GM21619 (cell line): ENCODE measurements around the gene JAZF1.

Experiments
- ATAC-seq: cut with Tn5 transposase; IDR thresholded peaks from one replicate; pipeline ENCODE4 v1.9.1; 2021; ENCODE audit not compliant: unreplicated experiment

The JAZF1 gene

GRCh38 chr7:28192786-28193585, 12.4 kb upstream of the JAZF1 start:
- ATAC-seq, result no peak

GRCh38 chr7:28191751-28192150, 11.2 kb upstream of the JAZF1 start:
- ATAC-seq, result no peak

- no peak for ATAC-seq
These were observed 10.6 kb upstream of the JAZF1 start for GRCh38 chr7:28191184-28191583.

GRCh38 chr7:28190077-28190710, 9.6 kb upstream of the JAZF1 start:
- no peak for ATAC-seq

DNA sequence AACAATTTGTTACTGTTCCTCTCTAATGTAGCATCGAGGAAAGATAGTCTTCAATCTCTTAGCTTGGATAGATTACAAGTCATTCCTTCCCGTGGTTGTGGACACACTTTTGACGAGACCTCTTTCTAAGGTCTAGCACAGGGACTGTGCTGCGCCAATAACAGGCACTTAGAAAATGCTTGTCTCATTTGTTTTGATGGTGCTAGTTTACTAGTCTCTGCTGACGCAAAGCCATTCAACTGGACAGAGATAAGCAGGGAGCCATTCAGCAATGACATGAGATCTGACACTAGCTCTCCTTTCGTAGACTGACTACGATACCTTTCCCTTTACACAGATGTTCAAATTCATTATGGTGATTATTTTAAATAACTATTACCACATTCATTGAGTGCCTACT, 6.4 kb upstream of the JAZF1 start:
- ATAC-seq, result no peak

- ATAC-seq, result no peak
These were observed 3.0 kb upstream of the JAZF1 start for GRCh38 chr7:28183627-28184026.

DNA sequence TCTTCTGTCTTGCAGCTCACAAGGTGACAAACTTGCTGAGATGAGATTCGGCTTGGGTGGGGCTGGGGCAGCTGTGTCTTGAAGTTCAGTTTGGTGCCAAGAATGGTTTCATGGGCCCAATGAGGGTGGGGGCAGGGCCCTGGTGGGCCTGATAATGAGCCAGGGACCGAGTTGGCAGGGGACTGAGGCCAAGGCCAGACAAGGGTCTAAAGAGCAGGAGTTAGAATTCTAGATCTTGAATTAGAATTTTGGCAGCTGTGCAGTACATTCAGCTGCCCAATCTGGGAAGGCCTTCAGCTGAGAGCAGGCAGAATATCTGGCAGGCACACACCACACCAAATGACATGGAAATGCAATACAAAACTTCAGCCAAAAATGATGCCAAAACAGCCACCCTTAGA, 1.5 kb upstream of the JAZF1 start:
- ATAC-seq, result no peak

- no peak for ATAC-seq
These were observed 821 bp upstream of the JAZF1 start for GRCh38 chr7:28181416-28181815.

GRCh38 chr7:28180031-28180363, 598 bp downstream of the JAZF1 start:
- no peak for ATAC-seq

DNA sequence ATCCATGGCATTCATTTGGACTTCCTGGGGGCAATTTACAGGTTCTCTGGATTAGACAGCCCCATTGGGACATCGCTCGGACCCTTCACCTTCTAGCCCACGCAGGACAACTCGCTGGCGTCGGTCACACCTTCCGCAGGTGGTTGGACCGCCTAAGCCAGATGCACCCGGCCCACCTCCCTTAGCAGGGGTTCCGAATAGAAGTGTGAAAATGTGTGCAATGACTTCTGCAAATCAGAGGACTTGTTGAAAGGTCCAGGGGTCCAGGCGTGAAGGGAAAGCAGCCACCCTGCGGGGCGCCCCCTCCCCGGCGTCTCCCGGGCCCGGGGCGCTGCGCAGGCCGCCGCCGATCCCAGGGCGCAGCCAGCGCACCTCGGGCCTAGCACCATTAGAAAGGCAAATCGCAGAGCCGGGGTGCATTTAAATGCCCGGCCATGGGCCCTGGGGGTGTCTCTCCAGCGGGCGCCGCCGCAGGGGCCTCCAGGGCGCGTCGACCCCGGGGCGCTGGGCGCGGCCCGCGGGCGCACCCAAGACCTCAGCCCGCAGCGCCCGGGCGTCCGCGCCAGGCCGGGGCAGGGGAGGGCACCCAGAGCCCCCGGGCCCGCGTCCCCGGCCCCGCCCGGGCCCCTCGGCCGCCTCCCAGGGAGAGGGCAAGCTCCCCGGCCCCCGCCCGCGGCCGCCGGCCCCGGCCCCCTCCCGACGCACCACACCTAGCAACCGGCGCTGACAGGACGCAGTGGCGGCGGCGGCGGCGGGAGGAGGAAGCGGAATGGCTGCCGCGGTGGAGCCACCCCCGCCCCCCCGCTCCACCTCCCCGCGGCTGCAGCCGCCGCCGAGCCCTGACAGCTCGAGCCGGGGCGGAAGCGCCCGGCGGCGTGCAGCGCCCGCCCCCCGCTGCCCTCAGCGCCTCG, 1.2 kb downstream of the JAZF1 start:
- peak; percentile 75 for ATAC-seq

- ATAC-seq, result no peak
These were observed 2.0 kb downstream of the JAZF1 start for GRCh38 chr7:28178599-28178998.

DNA sequence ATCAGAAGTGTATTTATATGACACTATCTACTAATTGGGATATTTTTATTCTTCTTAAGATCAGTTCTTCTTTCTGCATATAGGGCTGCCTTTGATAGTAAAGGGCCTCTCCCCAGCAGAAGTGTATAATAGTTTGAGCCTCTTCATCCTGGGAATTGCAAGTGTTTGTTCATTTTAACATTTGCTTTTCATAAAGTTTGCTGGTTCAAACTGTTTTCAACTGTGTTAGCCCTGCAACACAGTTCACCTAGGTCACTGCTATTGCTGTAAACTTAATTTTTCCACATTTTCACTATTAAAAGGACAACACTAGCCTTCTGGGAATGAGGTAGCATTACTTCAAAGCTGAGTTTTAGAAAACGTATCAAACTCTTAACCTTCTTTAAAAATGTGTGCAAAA, 2.8 kb downstream of the JAZF1 start:
- no peak for ATAC-seq

DNA sequence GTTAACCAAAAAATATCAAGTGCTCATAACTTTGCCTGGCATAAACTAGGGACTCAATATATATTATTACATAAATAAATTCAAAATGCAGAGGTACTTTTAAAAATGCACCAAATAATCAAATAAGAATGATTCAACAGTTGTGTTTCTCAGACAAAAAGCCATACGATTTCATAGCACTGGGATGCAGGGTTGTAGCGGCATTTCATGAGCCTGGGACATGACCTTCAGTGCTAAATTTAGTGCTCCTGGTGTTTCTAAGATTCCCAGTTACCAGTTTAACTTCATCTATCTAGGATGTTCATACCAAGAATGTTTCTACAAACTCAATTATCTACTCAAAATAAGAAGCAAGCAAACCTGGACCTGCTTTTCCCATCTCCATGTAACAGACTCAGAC, 4.0 kb downstream of the JAZF1 start:
- no peak for ATAC-seq

GRCh38 chr7:28176174-28176573, 4.4 kb downstream of the JAZF1 start:
- ATAC-seq, result no peak

DNA sequence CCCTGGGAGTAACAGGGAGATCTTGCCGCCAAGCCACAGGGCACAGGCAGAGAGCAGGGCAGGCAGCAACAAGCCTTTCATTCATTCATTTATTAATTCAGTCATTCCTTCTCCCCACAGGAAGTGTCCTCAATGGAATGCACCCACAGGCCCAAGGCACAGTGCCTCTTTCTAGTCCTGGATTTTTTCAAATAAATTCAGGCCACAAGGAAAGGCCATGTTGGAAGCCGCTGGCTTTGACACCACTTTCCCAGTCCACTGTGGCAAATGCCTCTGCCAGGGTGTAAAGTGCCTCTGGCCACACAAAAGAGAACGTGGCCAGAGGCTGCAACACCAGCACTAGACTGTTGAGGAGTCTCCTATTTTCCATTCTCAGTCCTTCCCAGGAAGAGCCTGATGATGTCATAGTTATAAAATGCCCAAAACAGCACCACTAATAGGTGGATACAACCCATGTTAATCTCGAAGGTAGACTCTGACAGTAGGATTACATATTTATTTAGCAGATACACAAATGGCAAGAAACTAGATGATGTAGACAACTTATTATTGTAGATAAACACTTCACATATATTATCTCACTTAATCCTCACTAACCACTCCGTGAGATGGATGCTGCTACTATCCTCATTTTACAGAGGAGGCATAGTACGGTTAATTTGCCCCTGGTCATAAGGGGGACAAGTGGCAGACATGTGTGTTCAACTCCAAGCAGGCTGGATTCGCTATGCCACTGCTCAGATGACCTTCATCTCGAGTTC, 5.5 kb downstream of the JAZF1 start:
- no peak for ATAC-seq

DNA sequence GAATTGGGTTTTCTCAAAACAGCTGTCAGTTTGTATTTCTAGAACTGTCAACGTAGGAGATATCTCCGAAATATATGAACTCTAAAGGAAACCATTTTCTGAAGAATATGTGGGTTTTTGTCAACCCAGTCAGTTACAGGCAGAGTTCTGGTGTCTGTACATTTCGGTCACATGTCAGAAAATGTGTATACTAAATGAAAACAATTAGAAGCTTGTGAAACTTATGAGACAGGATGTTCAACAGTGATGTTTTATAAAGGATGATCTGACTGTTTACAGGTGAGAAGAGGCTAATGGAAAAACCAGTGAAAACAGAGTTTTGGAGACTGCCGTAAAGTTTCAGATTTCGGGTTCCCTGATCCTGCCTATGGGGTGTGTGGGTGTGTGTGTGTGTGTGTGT, 6.2 kb downstream of the JAZF1 start:
- no peak for ATAC-seq

DNA sequence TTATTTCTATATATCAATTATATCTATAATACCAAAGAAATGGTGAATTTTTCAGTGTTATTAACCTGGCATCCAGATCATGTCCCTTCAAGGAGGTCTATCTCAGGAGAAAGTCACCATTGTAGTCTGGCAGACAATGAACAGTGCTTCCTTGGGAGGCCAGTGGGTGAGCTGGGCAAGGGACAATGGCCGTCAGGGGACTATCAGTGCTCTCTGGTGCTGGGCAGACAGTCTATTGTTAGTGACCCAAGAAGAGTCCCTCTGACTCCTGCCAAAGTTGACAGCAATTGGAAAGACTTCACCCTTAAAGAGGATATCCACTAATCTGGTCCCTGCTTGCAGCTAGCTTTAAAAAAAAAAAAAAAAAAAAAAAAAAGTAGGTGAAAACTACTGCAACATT, 7.1 kb downstream of the JAZF1 start:
- ATAC-seq, result no peak

DNA sequence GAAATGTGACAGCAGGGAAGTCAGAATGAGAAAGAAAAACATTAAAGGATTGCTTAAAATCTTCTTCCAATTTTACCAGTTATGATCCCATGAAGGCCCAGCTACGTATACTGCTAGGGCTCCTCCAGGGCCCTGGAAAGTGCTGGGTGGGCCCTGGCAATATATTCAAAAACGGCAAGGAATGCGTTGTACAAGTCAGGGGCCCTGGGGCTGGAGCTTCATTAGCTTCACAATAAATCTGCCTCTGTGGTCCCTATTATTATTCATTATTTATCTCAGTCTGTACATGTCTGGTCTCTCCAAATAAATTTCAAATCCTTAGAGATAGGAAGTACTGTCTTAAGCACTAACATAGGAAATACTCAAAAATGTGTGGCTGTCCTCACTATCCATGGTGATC, 7.6 kb downstream of the JAZF1 start:
- ATAC-seq, result no peak

DNA sequence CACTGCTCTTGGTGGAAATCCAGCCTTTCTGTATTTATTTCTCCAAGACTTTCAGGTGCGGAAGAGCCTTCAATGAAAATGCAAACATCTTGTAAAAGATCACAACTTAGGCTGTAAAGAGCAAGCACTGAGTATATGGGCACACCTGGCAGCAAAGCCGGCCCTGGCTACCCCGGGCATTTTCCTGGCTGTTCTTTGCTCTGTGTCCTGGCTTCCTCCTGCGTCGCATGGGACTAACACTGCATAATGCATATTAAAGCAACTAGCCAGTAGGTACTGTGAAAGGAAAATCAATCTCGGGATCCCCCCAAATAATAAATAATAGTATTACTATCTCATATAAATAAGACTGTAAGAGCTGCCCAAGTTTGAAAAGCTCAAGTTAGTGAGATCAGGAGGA, 9.9 kb downstream of the JAZF1 start:
- no peak for ATAC-seq

- ATAC-seq, result no peak
These were observed 11.4 kb downstream of the JAZF1 start for GRCh38 chr7:28169230-28169629.
